ENCODE results near the gene CARD19. TPM values are rescaled to one million over a fixed set of nuclear protein-coding genes. Genes with fewer than 3 reads are reported as not detected.

CARD19 gene
- total RNA-seq, 4 donors from 2014 or later = 43.2 to 63.6 (median 54.3) TPM

DNA sequence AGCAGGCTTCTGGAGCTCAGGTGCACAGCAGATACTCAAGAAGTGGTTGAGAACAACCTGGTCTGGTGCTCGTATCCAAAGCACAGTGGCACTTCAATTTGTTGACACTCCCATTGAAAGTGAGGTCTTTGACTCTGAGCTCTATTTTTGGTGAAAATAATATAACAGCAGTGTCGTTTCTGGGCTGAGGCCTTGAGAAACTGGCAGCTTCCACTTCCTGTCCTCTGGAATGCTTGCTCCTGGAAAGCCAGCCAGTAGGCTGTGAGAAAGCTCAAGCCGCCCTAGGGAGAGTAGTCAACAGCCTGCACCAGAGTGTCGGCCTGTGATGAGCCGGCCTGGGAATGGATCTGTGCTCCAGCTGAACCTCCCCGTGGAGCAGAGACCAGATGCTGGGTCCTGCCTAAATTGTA is 44.3 kb upstream of the CARD19 start:
- TF ChIP-seq POLR2A (IDR thresholded peaks at IDR 0.05) = no peak
- TF ChIP-seq EP300 (IDR thresholded peaks at IDR 0.05) = no peak
- TF ChIP-seq POLR2AphosphoS5 (IDR thresholded peaks at IDR 0.05) = no peak
- TF ChIP-seq CTCF (IDR thresholded peaks at IDR 0.05) = no peak
- H3K36me3 ChIP-seq = no peaks in the 10 kb centered on the region
- DNase-seq (ENCODE audit: low spot score in 2 of 2) = no peak
- no peaks in the 10 kb centered on the region for H3K27me3 ChIP-seq
- no peak overlapping the region for H3K27ac ChIP-seq
- H3K9me3 ChIP-seq = no peaks in the 10 kb centered on the region
- H3K4me1 ChIP-seq = no peaks in the 10 kb centered on the region
- 45% methylated on average over 6 of the region's 6 CpGs for WGBS
- H3K4me3 ChIP-seq = no peak overlapping the region

GRCh38 chr9:93052791-93053540 is 43.1 kb upstream of the CARD19 start:
- Histone ChIP-seq H3K4me3 (no peak overlapping the region), H3K9me3 (no peaks in the 10 kb centered on the region), H3K27me3 (no peaks in the 10 kb centered on the region), H3K36me3 (no peaks in the 10 kb centered on the region), H3K27ac (no peak overlapping the region), H3K4me1 (no peaks in the 10 kb centered on the region)
- 85% methylated on average over 14 of the region's 15 CpGs for WGBS
- DNase-seq (ENCODE audit: low spot score in 2 of 2) = no peak
- TF ChIP-seq EP300 (IDR thresholded peaks at IDR 0.05) (no peak), POLR2A (IDR thresholded peaks at IDR 0.05) (no peak), POLR2AphosphoS5 (IDR thresholded peaks at IDR 0.05) (no peak), CTCF (IDR thresholded peaks at IDR 0.05) (no peak)

GRCh38 chr9:93053781-93054331 is 42.2 kb upstream of the CARD19 start:
- 94% methylated on average over 2 of the region's 5 CpGs for WGBS

DNA sequence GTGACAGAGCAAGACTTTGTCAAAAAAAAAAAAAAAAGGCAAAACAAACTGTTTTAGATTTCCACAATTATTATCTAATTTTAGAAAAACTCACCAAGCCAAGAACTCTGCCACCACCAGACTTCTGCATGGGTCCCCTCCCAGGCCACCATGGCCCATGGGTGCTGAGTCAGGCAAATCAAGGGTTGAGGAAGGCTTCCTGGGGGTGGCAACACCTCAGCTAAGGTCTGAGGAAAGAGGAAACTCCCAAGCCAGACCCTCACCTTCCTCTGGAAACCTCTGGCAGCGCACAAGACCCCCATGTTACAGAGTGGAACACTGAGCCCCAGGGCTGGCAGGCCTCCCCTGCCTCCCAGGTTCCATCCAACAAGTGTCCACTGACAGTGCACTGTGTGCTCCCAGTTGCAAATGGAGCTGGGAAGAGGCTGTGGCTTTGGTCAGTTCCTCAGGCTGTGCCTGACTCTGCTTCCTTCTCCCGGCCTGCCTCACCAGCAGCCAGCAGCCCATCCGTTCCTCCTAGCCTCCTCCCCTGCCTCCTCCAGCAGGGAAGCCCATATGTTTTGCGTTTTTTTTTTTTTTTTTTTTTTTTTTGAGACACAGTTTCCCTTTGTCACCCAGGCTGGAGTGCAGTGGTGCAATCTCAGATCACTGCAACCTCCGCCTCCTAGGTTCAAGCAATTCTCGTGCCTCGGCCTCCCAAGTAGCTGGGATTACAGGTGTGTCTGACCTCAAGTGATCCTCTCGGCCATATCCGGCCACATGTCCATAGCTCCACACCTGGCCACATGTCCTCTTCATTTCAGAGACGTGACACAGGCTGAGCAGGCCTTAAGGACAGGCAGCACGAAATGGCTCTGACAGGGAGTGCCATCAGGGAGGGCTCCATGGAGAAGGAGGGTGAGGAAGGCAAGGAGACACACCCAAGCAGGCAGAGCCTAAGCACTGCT is 41.0 kb upstream of the CARD19 start:
- TF ChIP-seq POLR2A (IDR thresholded peaks at IDR 0.05) = no peak
- TF ChIP-seq CTCF (IDR thresholded peaks at IDR 0.05) = no peak
- TF ChIP-seq POLR2AphosphoS5 (IDR thresholded peaks at IDR 0.05) = no peak
- no peak for TF ChIP-seq EP300 (IDR thresholded peaks at IDR 0.05)

More at GRCh38 chr9:93053781-93054331, 42.2 kb upstream of the CARD19 start:
- Histone ChIP-seq H3K36me3 (no peaks in the 10 kb centered on the region), H3K4me1 (peaks cover 8% of the 10 kb centered on the region), H3K27me3 (no peaks in the 10 kb centered on the region), H3K27ac (no peak overlapping the region), H3K4me3 (no peak overlapping the region), H3K9me3 (no peaks in the 10 kb centered on the region)
- DNase-seq (ENCODE audit: low spot score in 2 of 2) = no peak
- no peak for TF ChIP-seq POLR2A (IDR thresholded peaks at IDR 0.05)
- TF ChIP-seq POLR2AphosphoS5 (IDR thresholded peaks at IDR 0.05) = no peak
- no peak for TF ChIP-seq CTCF (IDR thresholded peaks at IDR 0.05)
- TF ChIP-seq EP300 (IDR thresholded peaks at IDR 0.05) = no peak

More for the DNA sequence above, 41.0 kb upstream of the CARD19 start:
- H3K9me3 ChIP-seq = no peaks in the 10 kb centered on the region
- H3K4me1 ChIP-seq = peaks cover 20% of the 10 kb centered on the region
- H3K27ac ChIP-seq = no peak overlapping the region
- H3K36me3 ChIP-seq = no peaks in the 10 kb centered on the region
- 85% methylated on average over 11 of the region's 11 CpGs for WGBS
- no peaks in the 10 kb centered on the region for H3K27me3 ChIP-seq
- DNase-seq (ENCODE audit: low spot score in 2 of 2) = no peak
- H3K4me3 ChIP-seq = no peak overlapping the region
